ENCODE results near the gene UQCR11. TPM values are rescaled to one million over a fixed set of nuclear protein-coding genes. Genes with fewer than 3 reads are reported as not detected.
A peak's percentile ranks its signal among the peaks of the same experiment; 100 is the strongest.

Gene UQCR11
- total and polyA plus RNA-seq, 12 donors: 47.1 to 336 (median 166) TPM

- H3K36me3 ChIP-seq (replicated peaks in 1 of 2): peaks cover 0 to 20% of the 10 kb centered on the region in 2 donors
- WGBS, 4 donors: 92 to 97% (median 94%) methylated on average over 10 to 18 of the region's 18 CpGs
- no peaks in the 10 kb centered on the region for H3K9me3 ChIP-seq (replicated peaks in 1 of 3)
- no peak for DNase-seq
- intact Hi-C loops (cut with DNase I): no loop called here
- H3K27ac ChIP-seq: no peak overlapping the region
- H3K27me3 ChIP-seq: no peaks in the 10 kb centered on the region
- TF ChIP-seq POLR2A (IDR thresholded peaks at IDR 0.05) (no peak), CTCF (IDR thresholded peaks at IDR 0.05) (no peak)
- no peak overlapping the region for H3K4me3 ChIP-seq
- no peaks in the 10 kb centered on the region for H3K4me1 ChIP-seq (replicated peaks in 1 of 2)
Observed at GRCh38 chr19:1619703-1620102, 14.4 kb upstream of the UQCR11 start.

- TF ChIP-seq CTCF (IDR thresholded peaks at IDR 0.05) (no peak), POLR2A (IDR thresholded peaks at IDR 0.05) (no peak)
- Histone ChIP-seq H3K36me3 (replicated peaks in 1 of 2) (peaks cover 0 to 26% of the 10 kb centered on the region in 2 donors), H3K4me1 (replicated peaks in 1 of 2) (no peaks in the 10 kb centered on the region), H3K4me3 (no peak overlapping the region), H3K27me3 (no peaks in the 10 kb centered on the region), H3K9me3 (replicated peaks in 1 of 3) (no peaks in the 10 kb centered on the region), H3K27ac (no peak overlapping the region)
- no peak for DNase-seq
- WGBS, 4 donors: 96 to 97% (median 97%) methylated on average over 6 to 26 of the region's 26 CpGs; no CpG with 5 or more reads in 1 of the 4 donors
- intact Hi-C loops (cut with DNase I): no loop called here
Observed at GRCh38 chr19:1619094-1619439, 13.8 kb upstream of the UQCR11 start.

- intact Hi-C loops (cut with DNase I): no loop called here
- Histone ChIP-seq H3K27me3 (no peaks in the 10 kb centered on the region), H3K4me3 (no peak overlapping the region), H3K27ac (no peak overlapping the region), H3K9me3 (replicated peaks in 1 of 3) (no peaks in the 10 kb centered on the region), H3K4me1 (replicated peaks in 1 of 2) (no peaks in the 10 kb centered on the region), H3K36me3 (replicated peaks in 1 of 2) (peaks cover 0 to 33% of the 10 kb centered on the region in 2 donors)
- TF ChIP-seq POLR2A (IDR thresholded peaks at IDR 0.05): no peak
- peak in 4 of 6 experiments; percentile 6 to 42 (median 40) for TF ChIP-seq CTCF (IDR thresholded peaks at IDR 0.05)
- DNase-seq: peak in 3 of 7 donors; percentile 30 to 48 (median 47)
- 74 to 85% (median 81%) methylated on average over 11 to 24 of the region's 24 CpGs for WGBS, 4 donors
Observed at GRCh38 chr19:1618157-1619093, 13.2 kb upstream of the UQCR11 start.

GRCh38 chr19:1616875-1617274, 11.6 kb upstream of the UQCR11 start:
- intact Hi-C loops (cut with DNase I): no loop called here
- no peak overlapping the region for H3K4me3 ChIP-seq
- H3K27ac ChIP-seq: peak overlapping the region in 3 of 5 donors; percentile 9 to 45 (median 37)
- no peaks in the 10 kb centered on the region for H3K27me3 ChIP-seq
- no peaks in the 10 kb centered on the region for H3K9me3 ChIP-seq (replicated peaks in 1 of 3)
- H3K36me3 ChIP-seq (replicated peaks in 1 of 2): peaks cover 0 to 40% of the 10 kb centered on the region in 2 donors
- DNase-seq: no peak
- 70 to 79% (median 78%) methylated on average over 4 of the region's 4 CpGs for WGBS, 4 donors
- TF ChIP-seq CTCF (IDR thresholded peaks at IDR 0.05): no peak
- TF ChIP-seq POLR2A (IDR thresholded peaks at IDR 0.05): no peak
- no peaks in the 10 kb centered on the region for H3K4me1 ChIP-seq (replicated peaks in 1 of 2)
